Bronchial epithelial cell (primary cell): ENCODE measurements around the gene PRSS38. TPM values are rescaled to one million over a fixed set of nuclear protein-coding genes. Genes with fewer than 3 reads are reported as not detected.

ENCODE experiments used
- DNase-seq: peaks from one replicate; pipeline ENCODE4 v3.0.0-alpha.2; 2010; ENCODE audit warnings: low read depth
- FAIRE-seq: peaks from 2 replicates; lab custom pipeline; 2011; peaks lifted over from hg19 to GRCh38; lab: Jason Lieb, UNC
- H3K27me3 ChIP-seq: 2 replicates; pipeline ENCODE4 v1.5.1; 2011; ENCODE audit warnings: low read length; ENCODE audit not compliant: control insufficient read depth, insufficient read depth
- H3K36me3 ChIP-seq: 2 replicates; pipeline ENCODE4 v1.5.1; 2011; ENCODE audit warnings: low read length; ENCODE audit not compliant: control insufficient read depth, insufficient read depth
- H3K4me3 ChIP-seq: 2 replicates; pipeline ENCODE4 v1.5.1; 2011; ENCODE audit warnings: mild to moderate bottlenecking, low read depth, low read length, control low read depth
- total RNA-seq: library from RNA; depleted of rRNA; stranded (reverse); fragments of >200 nt; gene quantifications from 2 replicates; pipeline ENCODE4 v1.2.1, GENCODE V29; 2014
- TF ChIP-seq, protein P1 (sequence below): IDR thresholded peaks from 2 replicates; pipeline ENCODE4 v1.5.1; 2011; ENCODE audit warnings: mild to moderate bottlenecking, moderate library complexity, low read length, control low read depth, inconsistent platforms; ENCODE audit not compliant: insufficient read depth, severe bottlenecking

Gene PRSS38
- total RNA-seq, 1 donor from 2014 or later, result not detected

DNA sequence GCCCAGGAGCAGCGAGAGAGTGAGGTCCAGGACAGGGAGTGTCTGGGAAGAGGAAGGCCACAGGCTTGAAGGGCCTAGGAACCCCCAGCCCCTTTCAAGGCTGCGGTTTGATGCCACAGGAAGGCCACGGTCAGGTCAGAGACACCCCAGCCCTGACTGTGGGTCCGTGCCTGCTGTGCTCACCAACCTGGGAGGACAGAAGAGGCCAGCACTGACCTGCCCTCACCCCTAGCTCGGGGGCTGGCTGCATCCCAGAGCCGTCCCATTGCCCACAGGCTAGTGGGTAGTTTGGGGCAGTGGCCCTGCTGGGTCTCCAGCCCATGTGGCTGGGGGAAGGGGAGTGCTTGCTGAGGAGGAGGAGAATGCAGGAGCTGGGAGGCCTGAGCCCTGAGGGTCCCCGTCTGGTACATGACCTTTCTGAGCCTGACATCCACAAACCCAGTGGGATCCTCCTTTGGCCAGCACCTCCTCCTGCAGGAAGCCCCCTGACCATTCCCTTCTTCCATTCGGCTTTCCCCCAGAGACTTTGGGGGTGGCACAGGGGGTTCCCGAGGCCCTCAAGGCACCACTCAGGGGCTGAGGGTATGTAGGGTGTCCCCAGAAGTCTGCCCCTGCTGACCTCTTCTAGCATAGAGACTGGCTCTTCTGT, 77.9 kb downstream of the PRSS38 start:
- H3K4me3 ChIP-seq, result no peak overlapping the region
- FAIRE-seq, result no peak
- no peak for DNase-seq
- H3K27me3 ChIP-seq, result no peaks in the 10 kb centered on the region
- no peaks in the 10 kb centered on the region for H3K36me3 ChIP-seq
- TF ChIP-seq, protein P1, sequence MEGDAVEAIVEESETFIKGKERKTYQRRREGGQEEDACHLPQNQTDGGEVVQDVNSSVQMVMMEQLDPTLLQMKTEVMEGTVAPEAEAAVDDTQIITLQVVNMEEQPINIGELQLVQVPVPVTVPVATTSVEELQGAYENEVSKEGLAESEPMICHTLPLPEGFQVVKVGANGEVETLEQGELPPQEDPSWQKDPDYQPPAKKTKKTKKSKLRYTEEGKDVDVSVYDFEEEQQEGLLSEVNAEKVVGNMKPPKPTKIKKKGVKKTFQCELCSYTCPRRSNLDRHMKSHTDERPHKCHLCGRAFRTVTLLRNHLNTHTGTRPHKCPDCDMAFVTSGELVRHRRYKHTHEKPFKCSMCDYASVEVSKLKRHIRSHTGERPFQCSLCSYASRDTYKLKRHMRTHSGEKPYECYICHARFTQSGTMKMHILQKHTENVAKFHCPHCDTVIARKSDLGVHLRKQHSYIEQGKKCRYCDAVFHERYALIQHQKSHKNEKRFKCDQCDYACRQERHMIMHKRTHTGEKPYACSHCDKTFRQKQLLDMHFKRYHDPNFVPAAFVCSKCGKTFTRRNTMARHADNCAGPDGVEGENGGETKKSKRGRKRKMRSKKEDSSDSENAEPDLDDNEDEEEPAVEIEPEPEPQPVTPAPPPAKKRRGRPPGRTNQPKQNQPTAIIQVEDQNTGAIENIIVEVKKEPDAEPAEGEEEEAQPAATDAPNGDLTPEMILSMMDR, result no peak

DNA sequence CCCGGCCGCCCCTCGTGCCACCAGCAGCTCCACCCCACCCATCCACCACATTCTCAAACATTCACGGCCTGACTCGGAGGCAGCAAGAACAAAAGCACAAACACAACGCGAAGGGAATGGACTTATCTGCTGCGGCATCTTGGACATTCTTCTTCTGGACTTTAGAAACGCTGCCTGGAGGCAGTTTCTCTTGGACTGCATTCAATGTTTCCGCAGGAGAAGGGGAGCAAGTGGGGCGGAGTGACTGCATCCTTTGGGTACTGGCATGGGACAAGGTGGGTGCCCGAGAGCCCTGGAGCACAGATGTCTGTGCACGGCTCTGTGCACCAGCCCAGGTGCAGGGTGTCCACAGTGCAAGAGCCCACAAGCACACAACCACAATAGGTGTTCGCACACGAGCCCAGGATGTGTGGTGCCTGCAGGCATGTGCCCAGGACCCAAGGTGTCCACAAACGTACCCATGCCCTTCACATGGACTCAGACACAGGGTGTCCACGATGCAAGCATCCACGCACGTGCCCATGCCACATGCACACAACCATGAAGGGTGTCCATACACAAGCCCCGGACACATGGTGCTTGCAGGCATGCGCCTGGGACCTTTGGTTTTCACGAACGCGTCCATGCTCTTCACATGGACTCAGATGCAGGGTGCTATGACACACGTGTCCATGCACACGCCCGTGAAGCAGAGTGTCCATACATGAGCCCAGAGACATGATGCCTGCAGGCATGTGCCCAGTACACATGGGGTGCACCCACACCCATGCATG, 78.7 kb downstream of the PRSS38 start:
- FAIRE-seq (peak; percentile 68), DNase-seq (no peak)
- TF ChIP-seq, protein P1, result no peak
- H3K4me3 ChIP-seq, result no peak overlapping the region
- H3K27me3 ChIP-seq, result no peaks in the 10 kb centered on the region
- H3K36me3 ChIP-seq, result no peaks in the 10 kb centered on the region

DNA sequence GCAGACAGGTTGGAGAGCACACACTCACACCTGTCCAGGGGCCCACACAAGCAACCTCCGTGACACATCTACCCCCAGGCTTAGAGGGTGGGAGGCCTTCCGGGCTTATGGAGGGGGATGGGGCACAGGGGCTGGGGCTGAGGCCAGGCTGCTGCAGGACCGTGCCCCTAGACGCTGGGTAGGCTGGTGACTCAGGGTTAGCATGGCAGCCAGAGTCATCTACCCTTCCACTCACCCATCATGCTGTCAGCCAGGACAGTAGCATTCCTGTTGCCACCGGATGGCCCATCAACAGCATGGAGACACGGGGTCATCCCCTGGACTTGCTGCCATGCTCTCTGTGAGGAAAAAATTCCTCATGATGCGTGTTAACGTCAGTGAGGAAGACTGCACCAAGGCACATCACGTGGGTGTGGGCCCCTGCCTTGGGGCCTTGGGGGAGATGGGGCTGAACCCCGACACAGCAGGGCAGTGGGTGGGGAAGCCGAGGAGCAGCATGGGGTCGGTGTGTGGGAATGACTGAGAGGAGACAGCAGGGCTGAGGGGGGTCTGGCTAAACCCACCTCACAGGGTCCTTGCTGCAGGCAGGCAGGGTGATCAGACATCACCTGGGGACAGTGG, 79.5 kb downstream of the PRSS38 start:
- Histone ChIP-seq H3K4me3 (no peak overlapping the region), H3K36me3 (no peaks in the 10 kb centered on the region), H3K27me3 (no peaks in the 10 kb centered on the region)
- DNase-seq (no peak), FAIRE-seq (no peak)
- TF ChIP-seq, protein P1, result no peak

Other genes with a start within 250 kb of the PRSS38 start
- 20.9 and 27.9 TPM in 2 replicates for gene JMJD4, start 80.4 kb upstream of the PRSS38 start, total RNA-seq
- 55.0 and 59.0 TPM in 2 replicates for gene SNAP47, start 80.2 kb upstream of the PRSS38 start, total RNA-seq
- gene WNT9A, start 132.3 kb downstream of the PRSS38 start, total RNA-seq, result 4.2 and 7.3 TPM in 2 replicates
- not detected in 2 replicates for gene WNT3A, start 191.3 kb downstream of the PRSS38 start, total RNA-seq